OCI-LY3 (cell line): ENCODE data around the gene STK38L.

Source experiments
- CTCF ChIP-seq: fragments of 200-600, 300-600 bp; sonication (generic); IDR thresholded peaks from 2 replicates; pipeline ENCODE4 v1.5.1; 2014; ENCODE audit warnings: antibody characterized with exemption, low read length, low read depth
- EZH2phosphoT487 ChIP-seq: fragments of 200-600 bp; shearing (Covaris generic); IDR thresholded peaks from 2 replicates; pipeline ENCODE4 v1.6.1; 2018; ENCODE audit warnings: antibody characterized with exemption, mixed run types, low read depth

GRCh38 chr12:27359578-27360340 lies 115.7 kb downstream of the STK38L start:
- TF ChIP-seq CTCF: no peak
- no peak for TF ChIP-seq EZH2phosphoT487
